Glomerular visceral epithelial cell (primary cell): ENCODE measurements around the gene ABCA2.

Experiments
- DNase-seq: peaks from one replicate; pipeline ENCODE4 v3.0.0-alpha.2; 2016; ENCODE audit errors: extremely low spot score

The ABCA2 gene, protein sequence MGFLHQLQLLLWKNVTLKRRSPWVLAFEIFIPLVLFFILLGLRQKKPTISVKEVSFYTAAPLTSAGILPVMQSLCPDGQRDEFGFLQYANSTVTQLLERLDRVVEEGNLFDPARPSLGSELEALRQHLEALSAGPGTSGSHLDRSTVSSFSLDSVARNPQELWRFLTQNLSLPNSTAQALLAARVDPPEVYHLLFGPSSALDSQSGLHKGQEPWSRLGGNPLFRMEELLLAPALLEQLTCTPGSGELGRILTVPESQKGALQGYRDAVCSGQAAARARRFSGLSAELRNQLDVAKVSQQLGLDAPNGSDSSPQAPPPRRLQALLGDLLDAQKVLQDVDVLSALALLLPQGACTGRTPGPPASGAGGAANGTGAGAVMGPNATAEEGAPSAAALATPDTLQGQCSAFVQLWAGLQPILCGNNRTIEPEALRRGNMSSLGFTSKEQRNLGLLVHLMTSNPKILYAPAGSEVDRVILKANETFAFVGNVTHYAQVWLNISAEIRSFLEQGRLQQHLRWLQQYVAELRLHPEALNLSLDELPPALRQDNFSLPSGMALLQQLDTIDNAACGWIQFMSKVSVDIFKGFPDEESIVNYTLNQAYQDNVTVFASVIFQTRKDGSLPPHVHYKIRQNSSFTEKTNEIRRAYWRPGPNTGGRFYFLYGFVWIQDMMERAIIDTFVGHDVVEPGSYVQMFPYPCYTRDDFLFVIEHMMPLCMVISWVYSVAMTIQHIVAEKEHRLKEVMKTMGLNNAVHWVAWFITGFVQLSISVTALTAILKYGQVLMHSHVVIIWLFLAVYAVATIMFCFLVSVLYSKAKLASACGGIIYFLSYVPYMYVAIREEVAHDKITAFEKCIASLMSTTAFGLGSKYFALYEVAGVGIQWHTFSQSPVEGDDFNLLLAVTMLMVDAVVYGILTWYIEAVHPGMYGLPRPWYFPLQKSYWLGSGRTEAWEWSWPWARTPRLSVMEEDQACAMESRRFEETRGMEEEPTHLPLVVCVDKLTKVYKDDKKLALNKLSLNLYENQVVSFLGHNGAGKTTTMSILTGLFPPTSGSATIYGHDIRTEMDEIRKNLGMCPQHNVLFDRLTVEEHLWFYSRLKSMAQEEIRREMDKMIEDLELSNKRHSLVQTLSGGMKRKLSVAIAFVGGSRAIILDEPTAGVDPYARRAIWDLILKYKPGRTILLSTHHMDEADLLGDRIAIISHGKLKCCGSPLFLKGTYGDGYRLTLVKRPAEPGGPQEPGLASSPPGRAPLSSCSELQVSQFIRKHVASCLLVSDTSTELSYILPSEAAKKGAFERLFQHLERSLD (N-terminal part only)

DNA sequence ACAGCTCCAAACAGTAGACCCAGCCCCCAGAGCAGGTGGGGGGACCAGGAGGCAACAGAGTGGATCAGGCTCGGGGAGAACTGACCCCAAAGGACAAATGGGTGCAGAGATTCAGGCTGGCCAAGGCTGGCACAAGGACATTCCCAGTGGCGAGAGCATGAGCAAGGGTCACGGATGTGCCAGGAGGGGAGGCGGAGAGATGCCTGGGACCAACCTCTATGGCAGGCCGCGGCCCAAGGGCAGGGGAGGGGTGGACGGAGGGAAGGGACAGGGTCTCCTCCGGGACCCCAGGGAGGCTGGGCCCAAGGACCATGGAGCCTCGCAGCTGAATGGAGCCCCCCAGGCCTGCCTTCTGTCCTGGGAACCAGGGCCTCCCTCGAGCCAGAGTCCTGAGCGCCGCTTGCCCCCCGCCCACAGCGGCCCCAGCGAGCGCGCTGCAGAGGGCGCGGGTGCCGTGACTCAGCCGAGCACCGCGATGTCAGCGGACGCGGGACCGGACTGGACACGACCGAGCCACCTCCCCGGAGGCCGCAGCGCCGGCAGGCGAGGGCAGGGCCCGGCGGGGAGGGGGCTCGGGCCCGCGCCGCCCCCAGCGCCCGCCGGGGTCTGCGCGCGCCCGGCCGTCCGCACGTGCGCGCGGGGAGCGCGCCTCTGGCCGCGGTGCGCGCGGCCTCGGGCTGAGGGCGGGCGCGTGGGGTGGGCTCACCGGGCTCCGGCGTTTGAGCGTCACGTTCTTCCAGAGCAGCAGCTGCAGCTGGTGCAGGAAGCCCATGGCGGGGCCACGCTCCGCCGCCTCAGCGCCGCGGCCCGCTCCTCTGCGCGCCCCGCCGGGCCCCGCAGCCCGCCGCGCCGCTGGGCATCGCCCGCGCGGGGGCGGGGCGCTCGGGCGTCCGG lies at the start of gene ABCA2:
Gene ABCA2, minus strand, starts transcription at position 869 of the 894 bp plus-strand sequence. Its CDS starts 97 bp downstream, at position 772.
- no peak for DNase-seq

DNA sequence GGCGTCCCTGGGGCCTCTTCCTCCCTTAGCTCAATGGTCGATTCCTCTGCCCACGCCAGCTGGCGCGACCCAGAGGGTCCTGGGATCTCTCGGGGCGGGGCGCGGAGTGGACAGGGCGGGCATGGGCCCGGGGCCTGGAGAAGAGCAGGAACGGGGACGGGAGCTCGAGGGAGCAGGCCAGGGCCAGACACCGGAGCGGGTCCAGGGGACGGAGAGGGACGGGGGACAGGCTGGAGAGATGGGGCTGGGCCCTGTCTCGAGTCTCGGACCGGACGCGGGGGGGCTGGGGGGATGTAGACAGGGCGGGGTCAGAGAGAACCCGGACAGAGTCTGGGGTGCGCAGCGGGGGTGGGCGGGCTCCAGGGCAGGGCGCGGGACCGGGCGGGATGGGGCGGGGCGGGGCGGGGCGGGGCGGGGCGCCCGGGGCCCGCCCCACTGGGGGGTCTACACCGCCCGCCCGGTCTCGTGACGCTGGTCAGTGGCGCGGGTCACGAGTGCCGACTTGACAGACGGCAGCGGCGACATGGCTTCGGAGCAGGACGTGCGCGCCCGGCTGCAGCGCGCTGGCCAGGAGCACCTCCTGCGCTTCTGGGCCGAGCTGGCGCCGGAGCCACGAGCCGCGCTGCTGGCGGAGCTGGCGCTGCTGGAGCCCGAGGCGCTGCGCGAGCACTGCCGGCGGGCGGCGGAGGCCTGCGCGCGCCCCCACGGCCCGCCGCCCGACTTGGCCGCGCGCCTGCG lies 49.1 kb upstream of the ABCA2 start, which contains the start of gene UAP1L1:
Gene UAP1L1, plus strand, starts transcription at position 508 of the 738 bp plus-strand sequence. Its CDS starts 16 bp downstream, at position 524.
- peak; percentile 65 for DNase-seq

DNA sequence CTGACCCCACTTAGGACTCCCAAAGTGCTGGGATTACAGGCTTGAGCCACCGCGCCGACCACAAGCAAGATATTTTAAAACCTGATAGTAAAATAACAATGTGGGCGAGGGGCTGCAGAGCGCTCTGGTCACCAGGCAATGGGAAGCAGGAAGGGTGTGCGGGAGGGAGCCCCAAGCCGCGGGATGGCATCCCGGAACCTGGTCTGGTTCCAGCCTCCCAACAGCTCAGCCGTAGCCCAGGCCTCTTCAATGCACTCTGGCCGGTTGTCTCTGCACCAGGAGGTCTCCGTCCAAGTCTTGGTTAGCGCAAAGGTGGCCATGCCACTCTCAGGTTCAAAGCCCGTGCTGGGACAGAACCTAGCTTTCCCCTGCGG lies 48.6 kb upstream of the ABCA2 start:
- DNase-seq: no peak

DNA sequence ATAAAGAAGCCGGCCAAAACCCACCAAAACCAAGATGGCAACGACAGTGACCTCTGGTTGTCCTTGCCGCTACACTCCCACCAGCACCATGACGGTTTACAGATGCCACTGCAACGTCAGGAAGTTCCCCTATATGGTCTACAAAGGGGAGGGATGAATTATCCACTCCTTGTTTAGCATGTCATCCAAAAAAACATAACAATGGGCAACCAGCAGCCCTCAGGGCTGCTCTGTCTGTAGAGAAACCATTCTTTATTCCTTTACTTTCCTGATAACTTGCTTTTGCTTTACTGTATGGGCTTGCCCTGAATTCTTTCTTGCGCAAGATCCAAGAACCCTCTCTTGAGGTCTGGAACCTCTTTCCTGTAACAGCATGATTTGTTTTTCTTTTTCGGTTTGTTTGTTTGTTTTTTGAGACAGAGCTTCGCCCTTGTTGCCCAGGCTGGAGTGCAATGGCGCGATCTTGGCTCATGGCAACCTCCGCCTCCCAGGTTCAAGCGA lies 47.3 kb upstream of the ABCA2 start:
- DNase-seq: no peak

DNA sequence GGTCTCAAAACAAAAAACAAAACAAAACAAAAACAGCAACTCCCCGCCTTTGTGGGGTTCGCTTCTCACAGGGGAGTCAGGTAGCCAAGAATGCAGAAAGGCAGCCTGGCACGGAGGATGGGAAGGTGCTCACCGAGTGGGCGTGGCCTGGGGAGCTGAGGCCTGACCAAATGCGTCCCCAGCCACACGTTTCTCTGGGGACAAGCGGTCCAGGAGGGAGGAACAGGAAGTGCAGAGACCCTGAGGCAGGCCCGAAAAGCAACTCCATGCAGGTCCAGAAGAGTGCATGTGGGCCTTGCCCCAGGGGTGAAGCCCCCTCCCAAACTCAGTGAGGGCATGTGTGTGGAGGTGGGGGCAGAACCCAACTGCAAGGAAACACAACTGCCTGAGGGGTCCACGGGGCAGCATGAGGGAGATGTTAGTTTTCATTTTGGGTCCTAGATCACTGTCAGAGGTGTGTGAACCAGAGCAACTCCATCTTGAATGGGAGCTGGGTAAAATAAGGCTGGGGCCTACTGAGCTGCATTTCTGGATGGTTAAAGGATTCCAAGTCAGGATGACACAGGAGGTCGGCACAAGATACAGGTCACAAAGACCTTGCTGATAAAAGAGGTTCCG lies 46.7 kb upstream of the ABCA2 start:
- DNase-seq: no peak

DNA sequence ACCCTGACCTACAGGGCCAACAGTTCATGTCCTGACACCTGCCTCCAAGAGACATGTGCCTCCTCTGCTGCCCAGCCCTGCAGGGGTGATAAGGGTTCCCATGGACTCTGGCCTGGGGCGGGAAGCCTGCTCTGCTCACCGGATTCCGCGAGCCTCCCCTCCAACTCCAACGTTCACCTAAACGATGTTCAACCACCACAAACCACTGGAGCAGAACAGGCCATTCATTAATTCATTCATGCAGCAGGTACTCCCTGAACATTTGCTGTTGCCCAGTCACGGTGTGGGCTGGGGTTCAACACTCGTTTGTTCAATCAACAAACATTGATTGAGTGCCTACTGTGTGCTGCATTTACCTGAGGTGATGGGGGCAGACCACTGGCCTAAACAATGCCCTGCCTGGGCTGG lies 46.0 kb upstream of the ABCA2 start:
- DNase-seq: no peak

DNA sequence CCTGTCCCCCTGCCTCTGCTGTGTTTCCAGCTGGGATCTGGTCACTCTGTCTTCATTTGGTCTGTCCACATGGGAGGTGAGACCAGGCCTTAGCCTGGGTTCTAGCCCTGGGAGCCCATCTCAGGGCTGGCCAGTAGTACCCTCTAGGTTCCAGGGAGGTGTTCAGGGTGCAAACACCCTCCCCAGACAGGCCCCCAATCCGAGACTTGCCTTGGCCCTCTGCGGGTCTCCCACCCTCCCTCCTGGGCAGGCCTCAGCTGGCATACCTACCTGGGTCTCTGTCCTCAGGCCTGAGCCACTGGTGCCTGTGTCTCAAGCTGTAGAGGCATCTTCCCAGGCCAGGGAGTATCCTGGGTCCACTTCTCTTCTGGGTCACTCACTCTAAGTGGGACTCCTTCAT lies 43.2 kb upstream of the ABCA2 start:
- DNase-seq: no peak

DNA sequence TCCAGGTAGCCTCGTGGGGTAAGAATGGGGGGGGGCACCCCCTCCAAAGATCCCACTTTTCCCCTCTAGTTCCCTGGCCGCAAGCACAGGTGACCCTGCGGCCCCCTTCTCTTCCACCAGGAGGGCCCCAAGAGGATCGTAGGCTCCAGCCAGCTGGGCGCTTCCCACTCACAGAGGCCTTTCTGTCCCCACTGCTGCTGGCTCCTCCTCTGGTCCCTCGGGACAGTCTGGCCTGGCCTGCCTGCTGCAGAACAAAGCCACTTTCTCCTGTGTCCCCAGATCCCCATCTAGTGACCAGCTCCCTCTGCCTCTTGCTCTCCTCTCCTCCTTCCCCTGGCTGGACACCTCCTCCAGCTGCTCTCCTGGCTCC lies 42.9 kb upstream of the ABCA2 start:
- no peak for DNase-seq

DNA sequence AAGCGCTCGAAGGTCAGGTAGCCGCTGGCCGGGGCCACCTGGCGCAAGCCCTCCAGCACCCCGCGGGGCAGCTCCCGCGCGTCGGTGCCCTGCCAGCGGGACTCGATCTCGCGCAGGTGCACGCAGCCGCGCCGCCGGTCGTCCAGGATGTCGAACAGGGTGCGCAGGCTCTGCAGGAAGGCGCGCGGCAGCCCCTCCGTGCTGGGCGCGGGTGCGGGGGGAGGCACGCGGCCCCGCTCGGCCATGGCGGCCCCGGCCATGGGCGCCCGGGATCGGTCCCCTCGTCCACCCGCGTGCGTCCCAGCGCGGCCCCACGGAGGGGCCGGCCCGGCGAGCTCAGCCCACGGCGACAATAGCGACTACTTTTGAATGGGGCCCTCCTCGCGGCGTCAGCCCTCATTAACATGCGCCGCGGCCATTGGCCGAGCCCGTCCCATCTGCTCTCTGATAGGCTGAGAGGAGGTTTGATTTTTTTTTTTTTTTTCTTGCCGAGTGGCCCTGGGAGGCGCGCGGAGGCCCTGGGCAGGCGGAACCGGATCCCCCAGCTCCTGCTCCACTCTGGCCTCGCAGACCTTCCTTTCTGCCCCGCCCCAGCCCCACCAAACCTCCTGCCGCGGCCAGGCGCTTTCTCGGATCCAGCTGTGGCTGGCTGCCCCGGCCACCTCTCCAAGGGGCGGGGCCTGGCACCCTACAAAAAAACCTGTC lies 42.3 kb upstream of the ABCA2 start, which contains the start of gene SAPCD2:
Gene SAPCD2, minus strand, starts transcription at position 357 of the 705 bp plus-strand sequence. Its CDS starts 97 bp downstream, at position 260.
- DNase-seq: peak; percentile 93

DNA sequence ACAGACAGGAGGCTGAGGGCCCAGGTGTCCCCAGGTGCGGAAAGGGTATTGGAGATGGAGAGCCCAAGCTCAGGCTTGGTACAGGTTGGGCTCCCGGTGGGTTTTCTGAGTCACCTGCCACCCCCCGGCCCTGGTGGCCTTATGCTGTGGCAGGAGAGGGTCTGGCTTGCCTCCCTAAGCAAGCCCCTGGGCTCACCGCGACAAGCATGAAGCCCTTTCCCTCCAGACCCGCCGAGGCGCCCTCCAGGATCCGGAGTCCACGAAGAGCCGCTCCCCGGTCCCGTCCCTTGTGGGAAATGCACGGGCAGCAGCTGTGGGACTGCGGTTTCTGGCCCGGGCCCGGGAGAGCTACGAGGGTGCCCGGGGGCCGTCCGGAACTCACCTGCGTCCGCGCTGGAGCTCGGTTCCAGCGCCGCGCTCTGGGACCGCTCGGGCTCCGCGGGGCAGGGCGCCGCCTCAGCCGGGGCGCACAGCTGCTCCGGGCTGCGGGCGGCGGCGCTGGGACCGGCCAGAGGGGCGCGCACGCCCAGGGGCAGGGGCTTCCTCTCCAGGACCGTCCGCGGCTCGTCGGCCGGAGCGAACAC lies 41.6 kb upstream of the ABCA2 start:
- DNase-seq: no peak

DNA sequence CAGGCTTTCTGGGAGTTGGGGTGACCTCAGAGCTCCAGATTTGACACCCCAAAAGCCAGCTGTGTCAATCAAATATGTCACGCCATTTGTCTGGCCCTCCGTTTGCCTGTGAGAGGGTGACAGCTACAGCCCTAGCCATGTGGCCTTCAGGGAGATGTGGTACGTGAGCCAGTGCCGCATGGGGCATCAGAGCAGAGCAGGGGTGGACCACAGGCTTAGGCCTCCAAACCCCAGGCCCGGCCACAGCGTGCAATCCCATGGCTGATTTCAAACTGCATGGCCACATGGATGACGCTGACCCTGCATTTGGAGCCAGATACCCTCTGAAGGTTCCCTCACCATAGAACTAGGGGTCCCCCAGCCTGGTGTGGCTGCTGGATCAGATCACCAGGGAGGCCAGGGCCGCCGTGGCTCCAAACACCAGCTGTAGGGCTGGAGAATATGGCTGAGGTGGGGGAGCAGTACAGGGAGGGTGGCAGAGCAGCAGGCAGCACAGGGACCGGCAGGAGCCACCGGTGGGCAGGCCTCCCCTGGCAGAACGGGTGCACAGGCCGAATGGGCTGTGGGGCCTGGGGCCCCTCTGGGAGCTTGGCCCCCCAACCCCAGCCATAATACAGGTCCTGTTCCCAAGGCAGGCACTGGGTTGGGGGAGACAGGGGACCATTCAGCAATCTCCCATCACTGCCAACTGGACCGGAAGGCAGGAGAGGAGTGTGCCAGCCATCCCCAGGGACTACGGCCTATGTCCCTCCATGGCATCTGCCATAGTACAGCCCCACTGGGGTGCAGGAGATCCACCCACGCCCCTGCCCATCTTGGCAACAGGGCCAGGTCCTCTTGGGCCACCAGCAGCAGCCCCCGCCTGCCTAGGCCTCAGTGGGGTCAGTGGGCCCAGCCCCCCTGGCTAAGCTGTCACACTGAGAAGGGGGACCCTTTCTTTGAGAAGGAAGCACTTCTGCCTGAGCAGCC lies 40.8 kb upstream of the ABCA2 start:
- DNase-seq: no peak

DNA sequence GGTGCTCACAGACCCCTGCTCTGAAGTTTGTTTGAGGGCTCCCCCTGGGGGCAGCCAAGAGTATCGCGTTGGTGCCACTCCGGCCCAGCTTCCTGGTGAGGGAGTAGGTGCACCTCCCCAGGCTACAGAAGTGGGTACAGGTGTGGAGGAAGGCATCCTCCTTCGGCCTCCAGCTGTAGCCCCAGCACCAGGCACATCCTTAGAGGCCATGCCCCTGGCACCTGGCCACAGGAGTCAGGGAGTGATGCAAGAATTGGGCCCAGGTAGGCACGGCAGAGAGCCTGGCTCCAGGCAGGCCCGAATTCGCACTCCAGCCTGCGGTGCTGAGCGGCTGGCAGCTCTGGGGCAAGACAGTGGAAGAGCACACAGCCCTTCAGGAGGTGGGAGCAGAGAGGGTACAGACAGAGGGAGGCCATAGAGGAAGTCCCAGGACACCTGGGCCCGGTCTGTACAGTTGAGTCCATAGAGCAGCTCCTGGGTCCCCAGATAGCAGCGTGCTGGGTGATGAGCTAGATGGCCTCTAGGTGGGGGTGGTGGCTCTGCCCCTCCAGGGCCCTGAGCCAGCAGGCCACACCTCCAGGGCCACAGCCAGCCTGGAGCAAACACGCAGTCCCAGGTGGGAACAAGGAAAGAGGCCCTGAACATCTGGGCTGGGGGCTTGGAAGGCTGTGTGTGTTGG lies 40.0 kb upstream of the ABCA2 start:
- peak; percentile 75 for DNase-seq

DNA sequence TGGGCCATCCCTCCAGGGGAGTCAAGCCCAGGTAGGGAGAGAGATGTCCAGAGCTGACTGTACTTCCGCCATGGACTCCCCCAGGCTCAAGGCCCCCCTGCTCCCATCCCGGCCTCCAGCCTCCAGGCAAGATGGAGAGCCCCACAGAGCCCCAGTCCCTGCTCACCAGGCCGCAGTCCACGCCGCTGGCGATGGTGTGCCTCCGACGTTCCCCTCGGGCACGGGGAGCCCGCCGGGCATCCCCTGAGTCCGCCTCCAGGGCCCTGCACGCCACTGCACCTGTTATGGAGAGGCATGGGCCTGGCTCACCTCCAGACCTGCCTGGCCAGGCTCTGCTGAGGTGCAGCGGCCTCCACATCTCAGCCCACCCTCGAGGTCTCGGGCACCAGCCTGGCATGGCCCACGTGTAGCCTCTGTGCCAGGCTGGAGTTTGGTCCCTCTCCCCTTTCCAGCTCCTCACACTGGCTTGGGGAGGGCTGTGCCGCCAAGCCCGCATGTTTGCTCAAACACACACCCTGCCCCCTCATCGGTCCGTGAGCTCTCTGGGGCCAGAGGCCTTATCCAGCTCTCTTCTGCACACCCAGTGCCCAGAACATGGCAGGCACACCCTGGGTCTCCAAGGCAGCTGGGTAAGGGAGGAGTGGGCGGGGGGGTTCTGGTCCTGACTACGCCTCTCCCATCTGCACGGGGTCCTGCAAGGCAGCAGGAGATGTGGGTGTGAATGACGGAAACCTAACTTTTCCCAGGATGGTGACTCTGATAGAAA lies 38.2 kb upstream of the ABCA2 start:
- no peak for DNase-seq

DNA sequence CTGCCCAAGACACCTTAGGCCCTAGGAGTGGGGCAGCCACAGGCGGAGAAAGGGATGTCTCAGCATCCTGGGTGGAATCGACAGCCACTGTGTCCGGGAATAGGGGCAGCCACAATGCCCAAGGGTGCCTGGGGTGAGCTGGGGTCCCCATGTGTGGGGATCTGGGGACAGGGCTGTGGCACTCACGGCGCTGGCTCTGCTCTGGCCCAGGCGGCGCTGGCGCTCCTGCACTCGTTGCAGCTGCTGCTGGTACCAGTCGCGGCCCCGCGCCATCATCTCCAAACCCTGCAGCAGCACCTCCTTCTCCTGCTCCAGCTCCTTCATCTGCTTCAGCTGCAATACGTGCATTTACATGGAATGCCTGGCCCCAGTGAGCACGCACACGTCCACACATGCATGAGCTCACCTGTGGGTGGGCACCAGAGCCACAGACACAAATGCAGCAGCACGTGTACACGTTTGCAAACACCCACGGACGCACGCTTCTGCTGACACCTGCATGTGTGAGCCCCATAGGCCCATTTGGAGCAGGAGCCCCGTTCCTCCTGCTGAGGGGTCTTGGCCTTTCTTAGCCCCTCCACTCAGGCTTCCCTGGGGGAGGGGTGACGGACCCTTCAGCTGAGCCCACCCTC lies 37.4 kb upstream of the ABCA2 start:
- DNase-seq: no peak

DNA sequence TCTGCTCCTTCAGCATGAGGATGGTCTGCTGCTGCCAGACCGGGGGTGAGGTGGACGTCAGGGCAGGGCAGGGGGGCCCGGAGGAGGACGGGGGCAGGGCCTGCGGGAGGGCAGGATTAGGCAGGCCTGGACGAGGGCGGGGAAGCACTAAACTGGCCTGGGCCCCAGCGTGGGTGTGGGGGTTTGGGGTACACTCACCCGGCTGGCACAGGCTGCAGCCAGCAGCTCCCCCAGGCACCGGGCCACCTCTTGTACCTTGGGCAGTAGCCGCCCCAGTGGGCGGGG lies 36.8 kb upstream of the ABCA2 start:
- no peak for DNase-seq
